ENCODE measurements around the gene SLC22A25.

- TF ChIP-seq MAX (IDR thresholded peaks at IDR 0.05; ENCODE audit: low read depth, low read length) (no peak), CTCF (IDR thresholded peaks at IDR 0.05; ENCODE audit: low read depth, low read length) (no peak)
Observed at GRCh38 chr11:63229815-63230214, 13.6 kb downstream of the SLC22A25 start.

All from NB4 (cell line).